Hepatocyte (in vitro differentiated cells): ENCODE data around the gene TFCP2. TPM values are rescaled to one million over a fixed set of nuclear protein-coding genes. Genes with fewer than 3 reads are reported as not detected.
A peak's percentile ranks its signal among the peaks of the same experiment; 100 is the strongest.

Experiments used
- DNase-seq: peaks from one replicate; pipeline ENCODE4 v3.0.0-alpha.2; 2016; ENCODE audit warnings: low spot score
- H2AFZ ChIP-seq: fragments of 200-600 bp; sonication (generic); 2 replicates; pipeline ENCODE4 v1.6.0; 2016; ENCODE audit warnings: antibody characterized with exemption, mild to moderate bottlenecking
- H3K27ac ChIP-seq: fragments of 200-600 bp; sonication (generic); 2 replicates; pipeline ENCODE4 v1.5.1; 2016; ENCODE audit warnings: mild to moderate bottlenecking
- H3K27me3 ChIP-seq: fragments of 200-600 bp; sonication (generic); 2 replicates; pipeline ENCODE4 v1.6.1; 2016
- H3K36me3 ChIP-seq: fragments of 200-600 bp; sonication (generic); replicated peaks from 2 replicates; pipeline ENCODE4 v1.5.1; 2016; ENCODE audit warnings: low read depth; ENCODE audit not compliant: insufficient read depth
- H3K4me1 ChIP-seq: fragments of 200-600 bp; sonication (generic); 2 replicates; pipeline ENCODE4 v1.5.1; 2016; ENCODE audit warnings: mild to moderate bottlenecking, moderate library complexity; ENCODE audit not compliant: insufficient read depth
- H3K4me2 ChIP-seq: fragments of 200-600 bp; sonication (generic); 2 replicates; pipeline ENCODE4 v1.6.0; 2016
- H3K4me3 ChIP-seq: fragments of 200-600 bp; sonication (generic); 2 replicates; pipeline ENCODE4 v1.5.1; 2016; ENCODE audit warnings: mild to moderate bottlenecking
- H3K79me2 ChIP-seq: fragments of 200-600 bp; sonication (generic); 2 replicates; pipeline ENCODE4 v1.6.0; 2017; ENCODE audit warnings: mild to moderate bottlenecking
- H3K9me2 ChIP-seq: fragments of 200-600 bp; sonication (generic); replicated peaks from 2 replicates; pipeline ENCODE4 v1.6.0; 2017; ENCODE audit warnings: mild to moderate bottlenecking; ENCODE audit not compliant: insufficient read depth
- H3K9me3 ChIP-seq: fragments of 200-600 bp; sonication (generic); 2 replicates; pipeline ENCODE4 v1.5.1; 2016; ENCODE audit warnings: low read depth, mild to moderate bottlenecking
- H4K20me1 ChIP-seq: fragments of 200-600 bp; sonication (generic); 2 replicates; pipeline ENCODE4 v1.6.0; 2016; ENCODE audit warnings: mild to moderate bottlenecking; ENCODE audit not compliant: insufficient read depth, poor library complexity, severe bottlenecking
- EZH2 ChIP-seq: fragments of 200-600 bp; sonication (generic); IDR thresholded peaks from 2 replicates; pipeline ENCODE4 v1.6.1; 2016; ENCODE audit warnings: antibody characterized with exemption, mild to moderate bottlenecking, borderline replicate concordance
- EZH2phosphoT487 ChIP-seq: fragments of 200-600 bp; sonication (generic); IDR thresholded peaks from one replicate; pipeline ENCODE4 v1.6.1; 2018; ENCODE audit warnings: antibody characterized with exemption, mild to moderate bottlenecking, low read depth, moderate library complexity; ENCODE audit not compliant: unreplicated experiment, severe bottlenecking
- WGBS: methylation state at CpG from one replicate; pipeline ENCODE4 v1.1.6; 2016; ENCODE audit warnings: low lambda C conversion rate; ENCODE audit errors: missing lambda C conversion rate; 5-methylcytosine and 5-hydroxymethylcytosine counted together
- polyA plus RNA-seq: library from polyadenylated mRNA; unstranded; fragments of >200 nt; fragmentation: Nextera tagmentation; extraction: Ambion mirVana; gene quantifications from 2 replicates; pipeline ENCODE4 v1.2.1, GENCODE V29; 2016
- total RNA-seq: library from RNA; depleted of rRNA; stranded (reverse); fragments of >200 nt; gene quantifications from 2 replicates; pipeline ENCODE4 v1.2.3, GENCODE V29; 2014
- TF ChIP-seq, protein P1 (sequence below): fragments of 200-600 bp; sonication (generic); IDR thresholded peaks from 2 replicates; pipeline ENCODE4 v1.5.1; 2016; ENCODE audit warnings: antibody characterized with exemption, mild to moderate bottlenecking; ENCODE audit not compliant: poor library complexity

TFCP2 gene
- total and polyA plus RNA-seq, 2 experiments from 2014 or later: 6.9 to 10.4 TPM

- WGBS: 92% methylated on average over 2 of the region's 2 CpGs
These were observed 46.6 kb downstream of the TFCP2 start for GRCh38 chr12:51126297-51126696.

GRCh38 chr12:51124504-51124903, 48.4 kb downstream of the TFCP2 start:
- Histone ChIP-seq H3K9me3 (no peaks in the 10 kb centered on the region), H3K4me3 (no peak overlapping the region), H2AFZ (no peak overlapping the region), H3K4me1 (no peaks in the 10 kb centered on the region), H3K9me2 (no peaks in the 10 kb centered on the region), H3K79me2 (peaks cover 24% of the 10 kb centered on the region), H3K27me3 (no peaks in the 10 kb centered on the region), H4K20me1 (no peaks in the 10 kb centered on the region), H3K36me3 (no peaks in the 10 kb centered on the region), H3K27ac (no peak overlapping the region), H3K4me2 (no peak overlapping the region)
- TF ChIP-seq, protein P1, sequence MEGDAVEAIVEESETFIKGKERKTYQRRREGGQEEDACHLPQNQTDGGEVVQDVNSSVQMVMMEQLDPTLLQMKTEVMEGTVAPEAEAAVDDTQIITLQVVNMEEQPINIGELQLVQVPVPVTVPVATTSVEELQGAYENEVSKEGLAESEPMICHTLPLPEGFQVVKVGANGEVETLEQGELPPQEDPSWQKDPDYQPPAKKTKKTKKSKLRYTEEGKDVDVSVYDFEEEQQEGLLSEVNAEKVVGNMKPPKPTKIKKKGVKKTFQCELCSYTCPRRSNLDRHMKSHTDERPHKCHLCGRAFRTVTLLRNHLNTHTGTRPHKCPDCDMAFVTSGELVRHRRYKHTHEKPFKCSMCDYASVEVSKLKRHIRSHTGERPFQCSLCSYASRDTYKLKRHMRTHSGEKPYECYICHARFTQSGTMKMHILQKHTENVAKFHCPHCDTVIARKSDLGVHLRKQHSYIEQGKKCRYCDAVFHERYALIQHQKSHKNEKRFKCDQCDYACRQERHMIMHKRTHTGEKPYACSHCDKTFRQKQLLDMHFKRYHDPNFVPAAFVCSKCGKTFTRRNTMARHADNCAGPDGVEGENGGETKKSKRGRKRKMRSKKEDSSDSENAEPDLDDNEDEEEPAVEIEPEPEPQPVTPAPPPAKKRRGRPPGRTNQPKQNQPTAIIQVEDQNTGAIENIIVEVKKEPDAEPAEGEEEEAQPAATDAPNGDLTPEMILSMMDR: no peak
- no peak for TF ChIP-seq EZH2
- TF ChIP-seq EZH2phosphoT487: no peak
- WGBS: 96% methylated on average over 14 of the region's 14 CpGs
- DNase-seq: no peak

More at GRCh38 chr12:51126297-51126696, 46.6 kb downstream of the TFCP2 start:
- Histone ChIP-seq H3K27me3 (no peaks in the 10 kb centered on the region), H3K4me3 (no peak overlapping the region), H3K27ac (peak overlapping the region; percentile 29), H3K9me2 (no peaks in the 10 kb centered on the region), H3K4me1 (no peaks in the 10 kb centered on the region), H2AFZ (no peak overlapping the region), H4K20me1 (no peaks in the 10 kb centered on the region), H3K9me3 (no peaks in the 10 kb centered on the region), H3K4me2 (no peak overlapping the region), H3K79me2 (peaks cover 22% of the 10 kb centered on the region), H3K36me3 (no peaks in the 10 kb centered on the region)
- no peak for DNase-seq
- TF ChIP-seq, protein P1: no peak
- TF ChIP-seq EZH2phosphoT487 (no peak), EZH2 (no peak)

DNA sequence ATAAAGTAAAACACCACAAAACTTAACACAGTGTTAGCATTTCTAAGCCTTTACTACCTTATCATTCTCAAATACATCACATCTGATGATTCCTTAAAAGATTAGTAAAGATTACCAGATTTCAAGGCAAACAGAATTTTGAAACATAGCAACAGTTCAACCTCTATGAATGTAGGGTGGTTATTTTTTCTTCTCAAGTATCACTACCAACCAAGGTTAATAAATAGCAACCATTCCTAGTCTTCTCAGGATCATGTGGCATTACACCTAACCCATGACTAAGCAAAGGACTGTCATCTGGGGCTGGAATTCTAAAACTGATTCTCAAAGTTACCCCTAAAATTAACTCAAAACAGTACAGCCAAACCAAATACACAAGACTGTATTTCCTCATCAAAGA, 50.1 kb downstream of the TFCP2 start:
- no peaks in the 10 kb centered on the region for H3K9me2 ChIP-seq
- no peak overlapping the region for H3K4me2 ChIP-seq
- H3K79me2 ChIP-seq: peaks cover 12% of the 10 kb centered on the region
- H3K36me3 ChIP-seq: no peaks in the 10 kb centered on the region
- no peak for DNase-seq
- H2AFZ ChIP-seq: no peak overlapping the region
- H3K4me1 ChIP-seq: no peaks in the 10 kb centered on the region
- TF ChIP-seq EZH2phosphoT487: no peak
- TF ChIP-seq, protein P1: no peak
- TF ChIP-seq EZH2: no peak
- H3K27me3 ChIP-seq: no peaks in the 10 kb centered on the region
- H3K9me3 ChIP-seq: no peaks in the 10 kb centered on the region
- peak overlapping the region; percentile 65 for H3K27ac ChIP-seq
- H4K20me1 ChIP-seq: no peaks in the 10 kb centered on the region
- H3K4me3 ChIP-seq: no peak overlapping the region

DNA sequence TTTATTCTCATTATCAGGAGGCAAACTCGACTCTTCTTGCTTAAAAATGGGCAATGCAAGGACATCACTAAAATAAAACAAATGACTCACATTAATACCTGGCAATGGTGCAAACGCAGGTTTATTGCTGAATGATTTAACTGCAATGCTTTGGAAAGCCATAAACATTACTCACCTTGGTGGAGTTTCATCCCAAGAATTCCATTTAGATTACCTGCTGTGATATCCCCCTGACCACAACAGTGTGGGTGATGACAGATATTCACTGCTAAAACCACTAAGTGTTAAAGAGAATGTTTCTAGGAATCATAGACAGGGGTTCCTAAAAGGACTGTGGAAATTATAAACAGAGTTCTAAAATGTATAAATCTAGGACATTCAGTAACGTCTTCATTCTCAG, 54.2 kb downstream of the TFCP2 start:
- WGBS: 78% methylated on average over 3 of the region's 3 CpGs
- no peak overlapping the region for H3K27ac ChIP-seq

More for the DNA sequence above, 54.2 kb downstream of the TFCP2 start:
- peak; percentile 13 for DNase-seq
- Histone ChIP-seq H3K36me3 (no peaks in the 10 kb centered on the region), H2AFZ (no peak overlapping the region), H3K9me2 (no peaks in the 10 kb centered on the region), H3K9me3 (no peaks in the 10 kb centered on the region), H3K27me3 (no peaks in the 10 kb centered on the region), H3K4me1 (no peaks in the 10 kb centered on the region), H4K20me1 (no peaks in the 10 kb centered on the region), H3K4me2 (no peak overlapping the region), H3K79me2 (peaks cover 7% of the 10 kb centered on the region), H3K4me3 (no peak overlapping the region)
- TF ChIP-seq EZH2phosphoT487: no peak
- TF ChIP-seq EZH2: no peak
- TF ChIP-seq, protein P1: no peak
